GM19351 (cell line): ENCODE measurements around the gene GTF3C5.
"Not testable (repeated sequence)": the region's sequence is repeated elsewhere in the genome, so short reads cannot be mapped to it uniquely, and the experiment has no call there.

Source experiments
- ATAC-seq: cut with Tn5 transposase; IDR thresholded peaks from one replicate; pipeline ENCODE4 v1.9.1; 2021; ENCODE audit warnings: mild to moderate bottlenecking, moderate library complexity; ENCODE audit not compliant: unreplicated experiment

GTF3C5 gene, protein sequence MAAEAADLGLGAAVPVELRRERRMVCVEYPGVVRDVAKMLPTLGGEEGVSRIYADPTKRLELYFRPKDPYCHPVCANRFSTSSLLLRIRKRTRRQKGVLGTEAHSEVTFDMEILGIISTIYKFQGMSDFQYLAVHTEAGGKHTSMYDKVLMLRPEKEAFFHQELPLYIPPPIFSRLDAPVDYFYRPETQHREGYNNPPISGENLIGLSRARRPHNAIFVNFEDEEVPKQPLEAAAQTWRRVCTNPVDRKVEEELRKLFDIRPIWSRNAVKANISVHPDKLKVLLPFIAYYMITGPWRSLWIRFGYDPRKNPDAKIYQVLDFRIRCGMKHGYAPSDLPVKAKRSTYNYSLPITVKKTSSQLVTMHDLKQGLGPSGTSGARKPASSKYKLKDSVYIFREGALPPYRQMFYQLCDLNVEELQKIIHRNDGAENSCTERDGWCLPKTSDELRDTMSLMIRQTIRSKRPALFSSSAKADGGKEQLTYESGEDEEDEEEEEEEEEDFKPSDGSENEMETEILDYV

DNA sequence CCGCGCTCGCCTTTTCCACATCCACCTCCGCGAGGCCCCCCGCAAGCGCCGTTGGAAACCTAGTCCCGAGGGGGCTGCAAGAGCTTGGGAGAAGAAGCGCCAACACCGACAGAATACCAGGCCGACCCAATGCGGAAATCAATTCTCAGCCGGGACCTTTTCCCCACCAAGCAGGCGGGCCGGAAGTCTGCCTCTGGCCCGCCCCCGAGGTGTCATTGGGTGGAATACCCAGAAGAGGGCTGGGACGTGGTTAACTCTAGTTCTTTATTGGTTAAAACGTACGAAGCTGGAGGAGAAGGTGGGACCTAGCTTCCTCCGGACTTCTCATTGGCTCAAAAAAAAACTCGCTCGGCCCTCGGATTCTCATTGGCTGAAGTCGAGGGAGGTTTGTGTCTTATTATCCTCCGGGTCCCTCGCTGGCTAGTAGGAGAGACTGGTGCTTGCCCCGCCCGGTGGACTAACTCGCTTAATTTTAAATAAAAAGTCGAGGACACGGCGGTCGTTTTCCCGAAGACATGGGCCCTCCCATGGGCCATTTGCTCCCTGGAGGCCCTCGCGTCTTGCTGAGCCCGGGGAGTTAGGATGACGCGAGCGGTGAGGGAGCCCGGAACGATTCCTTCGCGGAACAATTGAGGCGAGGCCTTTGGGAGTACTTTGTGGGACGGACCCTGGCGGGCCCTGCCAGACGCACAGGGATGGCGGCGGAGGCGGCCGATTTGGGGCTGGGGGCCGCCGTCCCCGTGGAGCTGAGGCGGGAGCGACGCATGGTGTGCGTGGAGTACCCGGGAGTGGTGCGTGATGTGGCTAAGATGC is at the start of gene GTF3C5:
Gene GTF3C5, plus strand, starts transcription at position 681 of the 813 bp plus-strand sequence. Its CDS starts 15 bp downstream, at position 696.
- peak; percentile 97 for ATAC-seq

DNA sequence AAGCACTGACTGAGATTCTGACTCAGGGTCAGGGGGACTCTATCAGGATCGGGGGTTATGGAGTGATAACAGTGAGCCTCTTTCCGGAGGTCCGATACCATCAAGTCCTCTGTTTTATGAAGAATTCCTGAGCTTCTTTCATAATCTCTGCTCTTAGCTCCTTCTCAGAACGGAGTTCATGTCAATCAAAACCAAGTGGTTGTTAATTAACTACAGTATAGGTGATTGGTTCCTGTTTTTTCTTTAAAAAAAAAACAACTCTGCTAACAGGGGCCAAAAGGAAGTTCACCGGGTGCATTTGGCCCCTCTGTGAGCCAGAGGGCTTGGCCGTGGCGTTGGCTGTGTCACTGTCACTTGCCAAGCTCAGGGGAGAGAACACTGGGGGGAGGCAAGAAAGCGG is 48.3 kb upstream of the GTF3C5 start:
- ATAC-seq: no peak

DNA sequence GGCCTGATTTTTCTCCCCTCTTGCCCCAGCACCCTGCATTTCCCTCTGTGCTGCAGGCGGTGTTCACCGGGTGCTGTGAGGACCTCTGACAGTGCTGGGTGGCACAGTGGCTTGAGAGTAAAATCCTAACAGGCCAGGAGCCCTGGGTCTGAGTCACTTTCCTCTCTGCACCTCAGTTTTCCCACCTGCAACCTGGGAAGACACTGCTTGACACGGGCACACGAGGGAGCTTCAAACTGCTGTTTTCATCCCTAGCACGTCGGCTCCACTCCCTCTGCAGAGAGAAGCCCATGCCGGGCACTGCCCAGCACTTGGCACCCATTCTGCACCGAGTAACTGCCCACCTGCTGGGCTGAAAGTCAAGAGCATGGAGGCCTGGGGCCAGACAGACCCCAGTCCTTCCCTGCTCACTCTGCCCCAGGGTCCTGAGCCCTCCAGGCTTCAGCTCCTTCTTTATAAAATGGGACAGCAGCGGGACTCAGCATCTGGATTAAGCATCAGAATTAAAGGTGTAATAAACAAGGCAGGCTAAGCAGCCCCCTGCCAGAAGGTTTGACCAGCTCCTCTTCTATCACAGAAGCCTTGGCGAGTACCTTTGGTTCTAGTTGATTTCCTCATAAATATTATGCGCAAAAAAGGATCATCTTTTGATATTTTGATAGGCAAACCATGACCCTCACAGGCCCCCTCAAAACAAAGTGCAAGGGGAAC is 47.2 kb upstream of the GTF3C5 start:
- no peak for ATAC-seq

DNA sequence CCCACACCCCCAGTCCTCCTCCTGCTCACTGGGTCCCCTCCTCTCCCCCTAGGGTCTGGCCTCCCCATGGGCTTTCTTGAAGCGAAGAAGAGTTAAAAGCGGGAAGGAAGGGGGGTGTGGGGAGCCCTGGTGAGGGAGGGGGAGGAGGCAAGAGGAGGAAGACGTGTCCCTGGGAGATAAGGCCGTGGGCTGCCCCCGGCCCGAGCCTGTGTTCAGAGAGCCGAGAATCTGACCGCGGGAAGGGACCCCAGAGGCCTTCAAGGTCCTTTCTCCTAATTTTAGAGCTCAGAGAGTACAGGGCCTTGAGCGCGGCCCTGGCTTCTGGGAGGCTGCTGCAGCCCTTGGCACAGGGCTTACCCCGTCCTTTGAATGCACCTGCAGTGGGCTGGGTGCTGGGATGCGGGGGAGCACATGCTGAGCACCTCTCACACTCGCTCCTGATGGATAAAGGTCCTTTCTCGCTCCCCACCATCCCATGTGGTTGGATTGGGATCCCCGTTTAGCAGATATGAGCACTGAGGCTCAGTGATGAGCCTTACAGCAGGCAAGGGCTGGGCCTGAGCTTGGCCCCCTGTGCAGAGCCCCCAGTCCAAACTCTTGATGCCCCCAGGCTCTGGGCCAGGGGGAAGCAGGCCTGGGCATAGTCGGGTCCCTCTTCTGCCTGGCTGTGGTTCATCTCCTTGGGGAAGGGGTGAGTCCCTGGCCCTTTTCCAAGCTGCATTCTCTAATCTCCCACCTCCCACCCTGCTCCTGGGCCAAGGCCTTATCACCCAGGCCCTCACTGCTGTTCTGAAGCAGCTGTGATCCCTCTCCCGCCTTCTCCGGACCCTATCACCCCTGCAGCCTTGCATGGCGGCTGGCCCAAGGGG is 46.4 kb upstream of the GTF3C5 start:
- ATAC-seq: no peak

DNA sequence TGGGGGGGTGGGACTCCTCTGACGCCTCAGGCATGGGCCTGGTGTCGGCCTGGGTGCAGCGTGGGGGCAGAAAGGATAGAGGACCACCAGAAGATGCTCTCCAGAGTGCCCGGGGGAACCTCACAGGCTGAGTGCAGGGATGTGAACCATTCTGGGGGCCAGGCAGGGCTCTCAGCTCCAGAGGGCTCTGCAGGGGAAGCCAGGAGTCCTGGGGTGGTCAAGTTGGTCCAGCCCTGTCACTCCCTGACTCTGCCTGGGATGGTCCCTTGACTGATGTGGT is 45.8 kb upstream of the GTF3C5 start:
- ATAC-seq: no peak

DNA sequence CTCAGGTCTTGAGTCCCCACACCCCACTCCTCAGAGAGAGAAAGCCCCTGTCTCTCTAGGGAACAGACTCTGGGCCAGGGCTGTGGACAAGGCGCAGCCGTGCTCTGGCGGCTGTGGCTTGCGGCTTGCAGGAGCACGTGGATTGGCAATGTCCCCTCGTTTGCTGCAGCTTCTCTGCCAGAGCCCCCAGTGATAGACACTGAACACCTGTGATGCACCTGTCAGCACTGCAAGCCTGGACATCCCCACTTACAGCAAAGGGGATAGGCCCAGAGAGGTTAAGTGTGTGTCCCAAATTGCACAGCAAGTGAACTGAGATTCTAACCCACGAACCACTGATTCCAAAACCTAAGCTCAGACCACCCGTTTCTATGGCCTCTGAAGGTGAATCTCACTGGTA is 45.3 kb upstream of the GTF3C5 start:
- no peak for ATAC-seq

DNA sequence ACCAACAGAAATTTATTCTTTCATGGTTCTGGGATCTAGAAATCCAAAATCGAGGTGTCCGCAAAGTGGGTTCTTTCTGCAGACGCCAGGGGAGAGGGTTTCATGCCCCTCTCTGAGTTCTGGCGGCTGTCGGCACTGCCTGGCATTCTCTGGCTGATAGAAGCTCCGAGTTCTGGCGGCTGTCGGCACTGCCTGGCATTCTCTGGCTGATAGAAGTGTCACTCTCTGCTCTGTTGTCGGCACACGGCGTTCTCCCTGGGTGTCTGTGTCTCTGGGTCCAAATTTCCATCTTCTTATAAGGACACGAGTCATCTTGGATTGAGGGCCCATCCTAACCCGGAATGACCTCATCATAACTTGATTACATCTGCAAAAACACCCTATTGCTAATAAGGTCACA is 44.7 kb upstream of the GTF3C5 start:
- no peak for ATAC-seq

DNA sequence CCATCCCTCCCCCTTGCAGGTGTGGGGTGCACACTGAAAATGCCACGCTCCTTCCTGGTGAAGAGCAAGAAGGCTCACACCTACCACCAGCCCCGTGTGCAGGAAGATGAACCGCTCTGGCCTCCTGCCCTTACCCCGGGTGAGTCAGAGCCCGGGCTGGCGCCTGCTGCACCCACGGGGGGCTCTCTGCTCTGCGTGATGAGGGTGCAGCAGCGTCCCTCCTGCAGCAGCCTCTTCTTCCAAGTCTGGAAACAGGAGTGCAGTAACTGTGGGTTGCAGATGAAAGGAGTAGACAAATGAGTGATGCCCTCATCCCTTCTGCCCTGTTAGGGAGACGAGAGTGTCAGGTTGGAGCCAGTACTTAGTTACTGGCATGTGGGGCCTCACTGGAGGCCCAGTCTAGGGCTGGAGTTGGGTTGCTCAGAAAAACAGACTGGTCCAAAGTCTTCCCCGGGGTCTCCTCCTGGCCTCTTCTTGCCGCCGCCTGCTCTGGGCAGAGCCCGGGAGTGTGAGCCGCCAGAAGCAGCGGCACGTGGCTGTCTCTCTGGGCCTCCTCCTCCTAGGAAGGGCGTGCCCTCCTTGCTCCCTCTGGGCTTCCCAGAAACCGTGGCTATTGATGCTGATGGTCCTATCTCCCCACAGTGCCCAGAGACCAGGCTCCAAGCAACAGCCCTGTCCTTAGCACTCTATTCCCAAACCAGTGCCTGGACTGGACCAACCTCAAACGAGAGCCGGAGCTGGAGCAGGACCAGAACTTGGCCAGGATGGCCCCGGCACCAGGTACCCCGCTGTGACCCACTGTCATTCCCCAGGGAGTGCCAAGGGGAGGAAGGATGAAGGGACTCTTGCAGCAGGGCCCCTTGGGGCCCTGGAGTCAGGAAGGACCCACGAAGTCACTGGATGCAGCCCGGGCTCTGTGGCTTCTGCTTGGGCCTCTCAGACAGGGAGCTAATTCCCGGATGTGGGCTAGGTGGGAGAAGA is 43.9 kb upstream of the GTF3C5 start:
- no peak for ATAC-seq

DNA sequence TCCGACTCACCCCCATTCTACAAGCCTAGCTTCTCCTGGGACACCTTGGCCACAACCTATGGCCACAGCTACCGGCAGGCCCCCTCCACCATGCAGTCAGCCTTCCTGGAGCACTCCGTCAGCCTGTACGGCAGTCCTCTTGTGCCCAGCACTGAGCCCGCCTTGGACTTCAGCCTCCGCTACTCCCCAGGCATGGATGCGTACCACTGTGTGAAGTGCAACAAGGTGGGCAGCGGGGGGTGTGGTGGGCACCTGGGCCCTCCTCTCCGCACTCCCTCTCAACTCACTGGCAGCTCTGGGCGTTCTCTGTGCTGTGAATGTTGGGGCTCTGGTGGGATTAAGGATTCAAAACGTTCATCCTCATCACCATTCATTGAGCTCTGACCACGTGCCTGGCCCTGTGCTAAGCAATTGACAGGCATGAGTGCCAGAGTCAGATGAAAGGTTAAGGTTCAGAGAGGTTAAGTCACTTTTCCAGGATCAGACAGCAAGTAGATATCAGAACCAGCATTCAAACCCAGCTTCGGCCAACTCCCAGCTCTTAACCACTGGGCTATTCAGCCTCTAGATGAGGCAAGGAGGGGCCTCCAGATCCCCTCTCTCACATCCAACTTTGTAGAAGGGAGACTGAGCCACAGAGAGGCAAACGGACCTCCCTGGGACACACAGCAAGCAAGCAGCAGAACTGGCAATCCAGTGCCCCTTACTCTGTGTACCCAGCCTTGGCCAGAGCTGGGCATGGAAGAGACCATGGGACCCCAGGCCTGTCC is 42.4 kb upstream of the GTF3C5 start:
- no peak for ATAC-seq

DNA sequence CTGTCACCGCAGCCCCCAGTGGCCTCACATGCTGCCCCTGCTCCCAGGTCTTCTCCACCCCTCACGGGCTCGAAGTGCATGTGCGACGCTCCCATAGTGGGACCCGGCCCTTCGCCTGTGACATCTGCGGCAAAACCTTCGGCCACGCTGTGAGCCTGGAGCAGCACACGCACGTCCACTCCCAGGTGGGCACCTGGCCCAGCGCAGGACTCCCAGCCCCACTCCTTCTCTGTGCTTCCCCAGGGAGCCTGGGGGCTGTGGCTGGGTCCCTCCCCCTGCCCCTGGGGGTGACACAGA is 41.8 kb upstream of the GTF3C5 start:
- ATAC-seq: no peak

DNA sequence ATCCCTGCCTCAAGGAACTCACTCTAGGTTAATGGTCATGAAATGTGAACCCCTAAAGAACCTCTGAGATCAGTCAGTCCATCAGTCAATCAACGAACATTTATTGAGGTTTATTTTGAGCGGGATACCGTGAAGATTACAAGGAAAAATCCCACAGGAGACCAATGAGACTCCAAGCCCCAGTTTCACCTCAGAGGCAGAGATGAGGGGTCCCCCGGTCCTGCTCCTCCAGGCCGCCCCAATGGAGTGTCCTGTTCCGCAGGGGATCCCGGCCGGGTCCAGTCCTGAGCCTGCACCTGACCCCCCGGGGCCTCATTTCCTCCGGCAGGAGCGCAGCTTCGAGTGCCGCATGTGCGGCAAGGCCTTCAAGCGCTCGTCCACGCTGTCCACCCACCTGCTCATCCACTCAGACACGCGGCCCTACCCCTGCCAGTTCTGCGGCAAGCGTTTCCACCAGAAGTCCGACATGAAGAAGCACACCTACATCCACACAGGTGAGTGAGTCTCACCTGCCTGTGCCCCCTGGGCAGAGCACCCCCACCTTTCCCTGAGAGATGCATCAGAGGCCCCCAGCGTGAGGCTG is 41.3 kb upstream of the GTF3C5 start:
- no peak for ATAC-seq

DNA sequence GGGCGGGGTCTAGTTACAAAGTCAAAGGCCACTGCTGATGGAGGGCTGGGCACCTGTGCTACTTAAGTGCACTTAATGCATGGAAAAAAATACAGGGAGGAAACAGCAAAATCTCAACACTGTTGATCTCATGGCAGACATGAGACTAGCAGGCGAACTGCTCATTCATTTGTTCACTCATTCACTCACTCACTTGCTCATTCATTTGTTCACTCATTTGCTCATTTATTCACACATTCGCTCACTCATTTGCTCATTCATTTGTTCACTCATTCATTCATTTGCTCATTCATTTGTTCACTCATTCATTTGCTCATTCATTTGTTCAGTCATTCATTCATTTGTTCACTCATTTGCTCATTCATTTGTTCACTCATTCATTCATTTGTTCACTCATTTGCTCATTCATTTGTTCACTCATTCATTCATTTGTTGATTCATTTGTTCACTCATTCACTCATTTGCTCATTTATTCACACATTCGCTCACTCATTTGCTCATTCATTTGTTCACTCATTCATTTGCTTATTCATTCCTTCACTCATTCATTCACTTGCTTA is 40.7 kb upstream of the GTF3C5 start:
- ATAC-seq: not testable (repeated sequence)

DNA sequence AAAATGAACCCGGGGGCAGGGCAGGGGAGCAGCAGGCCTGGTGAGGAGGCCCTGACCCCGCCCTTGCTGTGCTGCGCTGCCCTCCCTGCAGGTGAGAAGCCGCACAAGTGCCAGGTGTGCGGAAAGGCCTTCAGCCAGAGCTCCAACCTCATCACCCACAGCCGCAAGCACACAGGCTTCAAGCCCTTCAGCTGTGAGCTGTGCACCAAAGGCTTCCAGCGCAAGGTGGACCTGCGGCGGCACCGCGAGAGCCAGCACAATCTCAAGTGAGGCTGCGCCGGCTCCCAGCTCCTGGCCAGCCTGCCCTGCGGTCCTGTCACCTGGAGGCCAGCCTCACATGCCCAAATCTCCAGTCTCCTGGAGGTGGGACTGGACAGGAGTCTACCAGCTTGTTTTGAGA is 40.0 kb upstream of the GTF3C5 start:
- ATAC-seq: no peak

DNA sequence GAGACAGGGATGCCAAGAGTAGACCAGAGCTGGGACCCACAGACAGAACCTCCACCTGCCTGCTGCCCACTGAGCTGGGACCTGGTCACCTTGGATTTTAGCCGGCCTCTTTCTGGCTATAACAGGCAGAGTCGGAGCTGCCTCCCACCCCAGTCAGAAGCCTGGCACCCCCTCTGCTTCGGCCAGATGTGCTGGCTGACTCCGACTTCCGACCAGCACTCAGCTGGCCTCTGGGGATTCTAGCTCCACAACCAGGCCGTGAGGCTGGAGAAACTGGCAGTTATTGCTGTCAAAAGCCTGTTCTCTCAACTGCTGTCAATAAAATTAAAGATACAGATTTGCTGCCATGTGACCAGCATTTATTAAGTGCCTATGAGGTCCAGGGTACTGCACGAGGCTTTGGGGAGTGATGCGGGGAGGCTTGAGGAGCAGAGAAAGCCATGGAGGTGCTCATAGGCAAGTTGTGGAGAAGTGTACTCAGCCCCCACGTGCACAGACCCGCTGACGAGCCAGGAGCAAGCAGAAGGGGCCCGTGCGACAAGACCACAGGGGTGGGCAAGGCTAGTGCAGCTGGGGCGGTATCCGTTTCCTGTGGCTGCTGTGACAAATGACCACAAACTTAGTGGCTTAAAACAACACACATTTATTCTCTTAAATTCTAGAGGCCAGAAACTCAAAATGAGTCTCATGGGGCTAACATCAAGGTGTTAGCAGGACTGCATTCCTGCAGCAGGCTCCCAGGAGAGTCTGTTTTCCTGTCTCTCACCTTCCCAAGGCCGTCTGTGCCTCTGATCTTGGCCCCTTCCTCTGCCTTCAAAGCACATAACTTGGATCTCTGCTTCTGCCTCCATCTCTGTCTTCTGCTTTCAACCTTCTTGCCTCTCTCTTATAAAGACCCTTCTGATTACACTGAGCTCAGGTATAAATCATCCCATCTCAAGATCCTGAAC is 39.2 kb upstream of the GTF3C5 start:
- no peak for ATAC-seq

DNA sequence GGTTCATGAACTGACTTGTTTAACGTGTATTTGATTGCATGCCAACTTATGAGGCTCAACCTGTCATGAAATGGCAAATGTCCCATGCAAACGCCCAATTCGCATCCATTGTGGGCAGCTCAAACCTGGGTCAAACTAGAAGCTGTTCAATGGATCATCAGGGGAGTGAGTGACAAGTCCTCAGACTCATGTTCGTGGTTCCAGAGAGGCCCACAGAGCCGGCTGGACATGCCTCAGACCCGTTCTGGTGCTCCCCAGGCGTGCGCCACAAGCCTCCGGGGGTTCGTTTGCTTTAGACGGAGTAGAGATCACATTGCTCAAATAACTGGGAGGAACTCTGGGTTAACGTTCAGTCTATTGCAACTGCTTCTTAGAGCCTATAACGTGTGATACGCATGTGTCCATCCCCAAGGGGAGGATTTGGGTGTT is 37.3 kb upstream of the GTF3C5 start:
- ATAC-seq: no peak

DNA sequence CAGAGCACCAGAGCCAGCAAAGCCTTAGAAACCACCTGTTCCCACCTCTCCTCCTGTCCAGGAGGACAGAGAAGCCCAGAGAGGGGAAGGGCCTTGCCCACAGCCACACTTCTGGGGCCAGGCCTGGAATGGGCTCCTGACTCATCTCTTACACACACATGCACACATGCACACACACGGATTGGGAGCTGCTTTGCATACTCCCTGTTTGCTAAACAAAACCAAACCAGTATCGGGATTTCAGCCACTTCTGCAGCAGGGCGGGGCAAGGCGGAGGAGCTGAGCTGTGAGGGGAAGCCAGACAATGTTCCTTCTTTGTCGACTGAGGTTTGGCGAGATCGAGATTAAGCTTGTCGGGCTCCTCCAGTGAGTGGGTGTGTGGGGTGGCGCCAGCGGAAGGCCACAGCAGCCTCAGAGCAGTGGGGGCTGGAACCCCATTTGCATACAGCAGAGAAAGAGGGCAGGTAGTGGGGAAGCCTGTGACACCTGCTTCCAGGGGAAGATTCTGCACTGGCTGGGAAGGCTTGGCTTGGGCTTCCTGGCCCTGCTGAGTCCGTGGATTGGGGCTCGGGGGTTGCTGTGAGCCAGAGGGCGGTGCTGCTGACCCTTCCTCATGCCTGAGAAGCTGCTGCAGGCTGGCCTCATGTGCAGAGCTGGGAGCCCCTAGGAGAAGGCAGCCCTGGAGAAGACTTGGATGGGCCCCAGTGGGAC is 36.2 kb upstream of the GTF3C5 start:
- ATAC-seq: no peak

DNA sequence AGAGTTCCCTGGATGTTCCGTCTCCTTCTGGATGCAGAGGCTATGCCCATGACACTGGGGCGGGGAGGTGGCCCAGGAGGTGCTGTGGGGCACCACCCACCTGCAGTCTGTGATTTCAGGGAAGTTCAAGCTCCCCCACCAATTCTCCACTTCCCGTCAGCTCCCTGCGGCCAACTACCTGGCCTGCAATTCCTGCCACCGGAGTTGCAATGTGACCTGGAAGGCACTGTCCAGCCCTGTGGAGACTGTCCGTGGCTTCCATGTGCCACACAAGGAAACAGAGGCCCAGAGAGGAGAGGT is 35.7 kb upstream of the GTF3C5 start:
- ATAC-seq: no peak
